Endothelial cell of umbilical vein (primary cell): ENCODE results near the gene AFAP1L2. TPM values are rescaled to one million over a fixed set of nuclear protein-coding genes. Genes with fewer than 3 reads are reported as not detected.
A peak's percentile ranks its signal among the peaks of the same experiment; 100 is the strongest.

Source experiments
- BruUV-seq: library from RNA; stranded (reverse); fragments of 400-500 nt; replicated peaks from 2 replicates; lab custom pipeline; 2021; lab: Mats Ljungman, UMichigan
- CTCF ChIA-PET: fragments of 300-600, 350-600 bp; sonication (Branson Sonifier 250); formaldehyde crosslinking; loops from one replicate; lab custom pipeline; 2021; ENCODE audit warnings: antibody characterized with exemption, inconsistent platforms; lab: Charles Lee
- POLR2A ChIA-PET: fragments of 300-600, 350-600 bp; sonication (Branson Sonifier 250); formaldehyde crosslinking; loops from one replicate; lab custom pipeline; 2021; ENCODE audit warnings: antibody characterized with exemption, inconsistent platforms; lab: Charles Lee
- DNase-seq: peaks from one replicate; pipeline ENCODE4 v3.0.0-alpha.2; 2011; ENCODE audit warnings: low read depth, low spot score
- FAIRE-seq: peaks from 2 replicates; lab custom pipeline; 2011; peaks lifted over from hg19 to GRCh38; lab: Jason Lieb, UNC
- H2AFZ ChIP-seq: 2 replicates; pipeline ENCODE4 v1.6.0; 2012; ENCODE audit warnings: low read depth, low read length, control low read depth, inconsistent platforms
- H3K27ac ChIP-seq: 2 replicates; pipeline ENCODE4 v1.5.1; 2011; ENCODE audit warnings: low read depth, mild to moderate bottlenecking, control low read depth, low read length, moderate library complexity; ENCODE audit not compliant: insufficient read depth
- H3K27me3 ChIP-seq, 2 experiments: 2 replicates each; pipeline versions ENCODE4 v1.6.0 to v1.6.1; 2011; ENCODE audit warnings: low read length in 2 of 2, mixed read lengths in 1 of 2; ENCODE audit not compliant: control insufficient read depth in 2 of 2, insufficient read depth in 2 of 2
- H3K36me3 ChIP-seq, 2 experiments: 2 replicates in 1 of 2; 3 replicates in 1 of 2; pipeline ENCODE4 v1.5.1; 2011; ENCODE audit warnings: low read length in 2 of 2, mild to moderate bottlenecking in 1 of 2, moderate library complexity in 1 of 2; ENCODE audit not compliant: control insufficient read depth in 2 of 2, insufficient read depth in 2 of 2; ENCODE audit errors: extremely low read depth in 1 of 2
- H3K4me1 ChIP-seq: 3 replicates; pipeline ENCODE4 v1.5.1; 2011; ENCODE audit warnings: mild to moderate bottlenecking, low read length; ENCODE audit not compliant: control insufficient read depth, insufficient read depth; ENCODE audit errors: extremely low read depth
- H3K4me2 ChIP-seq: 2 replicates; pipeline ENCODE4 v1.6.1; 2011; ENCODE audit warnings: low read length, control low read depth, mixed read lengths; ENCODE audit not compliant: insufficient read depth
- H3K4me3 ChIP-seq, 3 experiments: fragments of 200-600 bp in 1 of 3; sonication (generic), shearing (Covaris generic) in 1 of 3; replicated peaks in 1 of 3; 2 replicates each; pipeline ENCODE4 v1.5.1; 2011 to 2016; ENCODE audit warnings: control low read depth in 3 of 3, low read length in 3 of 3, mild to moderate bottlenecking in 2 of 3, inconsistent platforms in 1 of 3, low read depth in 1 of 3, moderate library complexity in 1 of 3; ENCODE audit not compliant: insufficient read depth in 1 of 3
- H3K79me2 ChIP-seq: 2 replicates; pipeline ENCODE4 v1.6.0; 2012; ENCODE audit warnings: low read length, inconsistent platforms; ENCODE audit not compliant: control insufficient read depth, insufficient read depth
- H3K9ac ChIP-seq: replicated peaks from 2 replicates; pipeline ENCODE3; 2011; ENCODE audit warnings: low read length, control low read depth; ENCODE audit not compliant: insufficient read depth; ENCODE audit errors: extremely low read depth
- H3K9me1 ChIP-seq: replicated peaks from 3 replicates; pipeline ENCODE4 v1.6.0; 2011; ENCODE audit warnings: mild to moderate bottlenecking, low read length; ENCODE audit not compliant: control insufficient read depth, insufficient read depth; ENCODE audit errors: extremely low read depth
- H3K9me3 ChIP-seq: replicated peaks from 2 replicates; pipeline ENCODE4 v1.5.1; 2012; ENCODE audit warnings: low read length, inconsistent platforms; ENCODE audit not compliant: control insufficient read depth, insufficient read depth
- H4K20me1 ChIP-seq: replicated peaks from 2 replicates; pipeline ENCODE3; 2011; ENCODE audit warnings: mild to moderate bottlenecking, low read length; ENCODE audit not compliant: control insufficient read depth, insufficient read depth; ENCODE audit errors: extremely low read depth
- CTCF ChIP-seq, 2 donors: IDR thresholded peaks; 1 replicate in 1 of 2; 2 replicates in 1 of 2; pipeline ENCODE4 v1.5.1; 2011; ENCODE audit warnings: low read length in 2 of 2, mild to moderate bottlenecking in 2 of 2, moderate library complexity in 2 of 2, control low read depth in 1 of 2, inconsistent platforms in 1 of 2, low read depth in 1 of 2; ENCODE audit not compliant: insufficient read depth in 1 of 2; ENCODE audit errors: extremely low read depth in 1 of 2
- EZH2 ChIP-seq: IDR thresholded peaks from 2 replicates; pipeline ENCODE4 v1.6.1; 2012; ENCODE audit warnings: borderline replicate concordance, low read depth, mild to moderate bottlenecking, moderate library complexity, low read length, inconsistent platforms; ENCODE audit not compliant: severe bottlenecking
- GATA2 ChIP-seq: IDR thresholded peaks from 2 replicates; pipeline ENCODE4 v1.7.0; 2011; ENCODE audit warnings: low read depth, mild to moderate bottlenecking, moderate library complexity, mixed read lengths, low read length; ENCODE audit not compliant: insufficient read length, insufficient read depth
- JUN ChIP-seq: IDR thresholded peaks from 2 replicates; pipeline ENCODE4 v1.6.1; 2011; ENCODE audit warnings: borderline replicate concordance, low read depth; ENCODE audit not compliant: insufficient read length, insufficient read depth
- MAX ChIP-seq: IDR thresholded peaks from 2 replicates; pipeline ENCODE4 v1.6.1; 2011; ENCODE audit not compliant: insufficient read depth, insufficient read length
- POLR2A ChIP-seq: IDR thresholded peaks from 2 replicates; pipeline ENCODE4 v1.6.1; 2012; ENCODE audit warnings: low read depth, mild to moderate bottlenecking, control low read depth, low read length
- POLR2AphosphoS5 ChIP-seq: IDR thresholded peaks from 2 replicates; pipeline ENCODE4 v1.6.1; 2012; ENCODE audit warnings: low read depth, mild to moderate bottlenecking, control low read depth, low read length, moderate library complexity; ENCODE audit not compliant: insufficient read depth
- dilution Hi-C: fragments of 300-500 bp; cut with MboI; formaldehyde crosslinking; loops from one replicate; pipeline ENCODE4 v1.15.0; 2019; ENCODE audit warnings: low sequenced_read_pairs; ENCODE audit not compliant: extremely low pct_ligation_motif_present
- intact Hi-C: fragments of 100-400 bp; cut with micrococcal nuclease; formaldehyde crosslinking; loops from one replicate; pipeline ENCODE4 v1.10.0; 2022
- polyA plus RNA-seq, 4 experiments: library from polyadenylated mRNA; depleted of rRNA in 3 of 4; stranded (reverse) in 3 of 4; unstranded in 1 of 4; fragments of >200 nt; gene quantifications; 2 replicates each; pipeline versions ENCODE4 v1.2.1 to v1.2.3, GENCODE V29; 2011 to 2012; ENCODE audit warnings: missing spikeins in 1 of 4
- total RNA-seq: library from RNA; stranded (reverse); gene quantifications from 2 replicates; pipeline ENCODE4 v1.2.3, GENCODE V29; 2021

AFAP1L2 gene
- total and polyA plus RNA-seq, 2 donors (not counting 3 experiments of a cell fraction or from before 2014, with no cell fraction given): 0.90 to 4.1 TPM

- H4K20me1 ChIP-seq: no peaks in the 10 kb centered on the region
- H3K4me3 ChIP-seq: no peak overlapping the region
- peak overlapping the region; percentile 31 for H3K4me2 ChIP-seq
- H2AFZ ChIP-seq: no peak overlapping the region
- BruUV-seq: no TSS peak
- H3K27ac ChIP-seq: no peak overlapping the region
- ChIA-PET POLR2A (no interaction called here), CTCF (interaction anchor here (0.9 to 1.9 kb wide), 5 partner anchors 12 to 98 kb away, joined by 4 to 7 read pairs (median 5); no protein-coding TSS in a partner anchor)
- H3K9me3 ChIP-seq: no peaks in the 10 kb centered on the region
- no peak for DNase-seq
- no peaks in the 10 kb centered on the region for H3K36me3 ChIP-seq
- H3K9me1 ChIP-seq: no peaks in the 10 kb centered on the region
- peaks cover 15 to 33% of the 10 kb centered on the region in 2 experiments for H3K27me3 ChIP-seq
- dilution Hi-C loops: no loop called here
- TF ChIP-seq EZH2 (no peak), POLR2A (no peak), GATA2 (no peak), JUN (no peak), POLR2AphosphoS5 (no peak), MAX (no peak)
- peaks cover 21% of the 10 kb centered on the region for H3K4me1 ChIP-seq
- no peak for FAIRE-seq
- intact Hi-C loops: loop anchor here (1.0 to 10.0 kb wide), 2 partner anchors 19 to 322 kb away; no protein-coding TSS in a partner anchor
- H3K9ac ChIP-seq: no peak overlapping the region
- no peaks in the 10 kb centered on the region for H3K79me2 ChIP-seq
These were observed 31.3 kb downstream of the AFAP1L2 start for GRCh38 chr10:114372995-114373394.

GRCh38 chr10:114372179-114372578 is 32.1 kb downstream of the AFAP1L2 start:
- Histone ChIP-seq H3K27ac (no peak overlapping the region), H3K79me2 (no peaks in the 10 kb centered on the region), H3K36me3 (no peaks in the 10 kb centered on the region), H3K9ac (no peak overlapping the region), H3K4me2 (peak overlapping the region; percentile 55), H4K20me1 (no peaks in the 10 kb centered on the region), H3K4me1 (peaks cover 26% of the 10 kb centered on the region), H3K4me3 (no peak overlapping the region), H2AFZ (no peak overlapping the region), H3K9me3 (no peaks in the 10 kb centered on the region), H3K27me3 (peaks cover 7 to 26% of the 10 kb centered on the region in 2 experiments), H3K9me1 (no peaks in the 10 kb centered on the region)
- intact Hi-C loops (loop anchor here (1.0 to 10.0 kb wide), 2 partner anchors 20 to 323 kb away; no protein-coding TSS in a partner anchor), dilution Hi-C loops (no loop called here)
- peak; percentile 92 for FAIRE-seq
- TF ChIP-seq JUN (peak; percentile 44), GATA2 (peak; percentile 55), CTCF (IDR thresholded peaks at IDR 0.05; ENCODE audit: extremely low read depth in 1 of 2, insufficient read depth in 1 of 2, low read depth in 1 of 2, low read length in 2 of 2) (no peak), POLR2A (peak; percentile 46), POLR2AphosphoS5 (peak; percentile 44), MAX (no peak)
- peak; percentile 95 for DNase-seq
- POLR2A ChIA-PET: no interaction called here
- BruUV-seq: no TSS peak
- CTCF ChIA-PET: interaction anchor here (0.5 to 1.9 kb wide), 8 partner anchors 11 to 412 kb away, joined by 3 to 7 read pairs (median 4); no protein-coding TSS in a partner anchor
